Stimulated activated naive CD8-positive, alpha-beta T cell treated with anti-CD3 and anti-CD28 coated beads, Interleukin-15, amount 100 ng/mL, for 72 hours (primary cell): ENCODE data around the gene ABCA3.

Experiments
- ATAC-seq: fragments of 150-1000 bp; cut with Tn5 transposase; 2 replicates; pipeline ENCODE4 v1.10.0; 2021; ENCODE audit warnings: mild to moderate bottlenecking, moderate library complexity
- DNase-seq, 2 donors: peaks; one replicate each; pipeline ENCODE4 v3.0.0; 2021 to 2022
- H3K27ac Mint-ChIP-seq, 2 donors: one replicate each; pipeline ENCODE4 v1.8.0; 2022; ENCODE audit warnings: mild to moderate bottlenecking in 2 of 2, mixed read lengths in 2 of 2, moderate library complexity in 2 of 2
- H3K27me3 Mint-ChIP-seq: one replicate; pipeline ENCODE4 v1.8.0; 2022; ENCODE audit warnings: mixed read lengths
- H3K4me1 Mint-ChIP-seq: one replicate; pipeline ENCODE4 v1.8.0; 2022; ENCODE audit warnings: mild to moderate bottlenecking, mixed read lengths
- H3K4me3 Mint-ChIP-seq, 2 donors: one replicate each; pipeline ENCODE4 v1.8.0; 2022; ENCODE audit warnings: mild to moderate bottlenecking in 2 of 2, mixed read lengths in 2 of 2, moderate library complexity in 1 of 2
- H3K9me3 Mint-ChIP-seq, 2 donors: one replicate each; pipeline ENCODE4 v1.8.0; 2022; ENCODE audit warnings: mixed read lengths in 2 of 2

Gene ABCA3

DNA sequence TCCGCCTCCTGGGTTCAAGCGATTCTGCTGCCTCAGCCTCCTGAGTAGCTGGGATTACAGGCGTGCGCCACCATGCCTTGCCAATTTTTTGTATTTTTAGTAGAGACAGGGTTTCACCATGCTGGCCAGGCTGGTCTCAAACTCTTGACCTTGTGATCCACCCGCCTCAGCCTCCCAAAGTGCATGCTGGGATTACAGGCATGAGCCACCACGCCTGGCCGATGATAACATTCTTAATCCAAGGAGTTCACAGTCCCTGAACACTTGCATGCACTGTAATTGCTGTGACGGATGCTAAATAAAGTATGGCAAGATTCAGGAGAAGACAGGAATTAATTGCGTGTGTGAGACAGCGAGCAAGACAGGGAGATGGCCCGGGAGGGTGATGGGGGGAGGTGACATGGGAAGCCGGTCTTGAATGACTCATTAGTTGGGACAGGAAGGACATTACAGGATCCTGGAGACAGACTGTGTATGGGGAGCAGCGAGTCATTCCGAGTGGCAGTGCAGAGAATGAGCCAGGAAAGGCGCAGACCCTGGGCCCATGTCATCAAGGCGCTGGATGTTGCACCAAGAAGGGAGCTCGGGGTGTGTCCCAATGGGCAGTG, 6.7 kb downstream of the ABCA3 start:
- no peak overlapping the region for H3K4me3 Mint-ChIP-seq
- peaks cover 17% of the 10 kb centered on the region for H3K27me3 Mint-ChIP-seq
- H3K27ac Mint-ChIP-seq = no peak overlapping the region
- H3K9me3 Mint-ChIP-seq = no peaks in the 10 kb centered on the region
- no peak for ATAC-seq
- DNase-seq = no peak
- H3K4me1 Mint-ChIP-seq = peaks cover 18% of the 10 kb centered on the region

- Mint-ChIP-seq H3K9me3 (no peaks in the 10 kb centered on the region), H3K27me3 (peaks cover 17% of the 10 kb centered on the region), H3K4me3 (no peak overlapping the region), H3K27ac (no peak overlapping the region), H3K4me1 (peaks cover 11% of the 10 kb centered on the region)
- no peak for DNase-seq
- no peak for ATAC-seq
Measured at GRCh38 chr16:2333231-2333630, 7.3 kb downstream of the ABCA3 start.

DNA sequence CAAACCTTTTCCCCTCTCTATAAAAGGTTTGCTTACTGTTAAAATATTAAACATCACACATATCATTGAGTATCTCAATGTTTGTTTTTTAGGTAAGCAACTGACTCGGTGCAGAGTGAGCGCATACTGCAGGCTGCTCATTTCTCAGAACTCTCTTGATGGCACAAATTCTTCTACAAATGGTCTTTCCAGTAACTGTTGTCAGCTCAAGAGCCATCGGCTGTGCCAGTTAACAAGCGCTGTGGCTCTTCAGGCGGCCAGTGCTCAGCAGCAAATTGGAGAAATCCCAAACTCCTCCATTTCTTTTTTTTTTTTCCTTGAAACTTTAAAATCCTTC, 8.6 kb downstream of the ABCA3 start:
- peaks cover 6% of the 10 kb centered on the region for H3K4me1 Mint-ChIP-seq
- no peak for DNase-seq
- no peak for ATAC-seq
- no peaks in the 10 kb centered on the region for H3K9me3 Mint-ChIP-seq
- no peak overlapping the region for H3K27ac Mint-ChIP-seq
- H3K27me3 Mint-ChIP-seq = peaks cover 17% of the 10 kb centered on the region
- H3K4me3 Mint-ChIP-seq = no peak overlapping the region

GRCh38 chr16:2331199-2331930, 9.2 kb downstream of the ABCA3 start:
- H3K27ac Mint-ChIP-seq = no peak overlapping the region
- DNase-seq = no peak
- H3K27me3 Mint-ChIP-seq = peaks cover 17% of the 10 kb centered on the region
- no peak overlapping the region for H3K4me3 Mint-ChIP-seq
- H3K9me3 Mint-ChIP-seq = no peaks in the 10 kb centered on the region
- ATAC-seq = no peak
- peaks cover 6% of the 10 kb centered on the region for H3K4me1 Mint-ChIP-seq

GRCh38 chr16:2329532-2329931, 11.0 kb downstream of the ABCA3 start:
- Mint-ChIP-seq H3K9me3 (no peaks in the 10 kb centered on the region), H3K27me3 (peaks cover 17% of the 10 kb centered on the region), H3K4me1 (no peaks in the 10 kb centered on the region), H3K4me3 (no peak overlapping the region), H3K27ac (no peak overlapping the region)
- ATAC-seq = no peak
- no peak for DNase-seq

DNA sequence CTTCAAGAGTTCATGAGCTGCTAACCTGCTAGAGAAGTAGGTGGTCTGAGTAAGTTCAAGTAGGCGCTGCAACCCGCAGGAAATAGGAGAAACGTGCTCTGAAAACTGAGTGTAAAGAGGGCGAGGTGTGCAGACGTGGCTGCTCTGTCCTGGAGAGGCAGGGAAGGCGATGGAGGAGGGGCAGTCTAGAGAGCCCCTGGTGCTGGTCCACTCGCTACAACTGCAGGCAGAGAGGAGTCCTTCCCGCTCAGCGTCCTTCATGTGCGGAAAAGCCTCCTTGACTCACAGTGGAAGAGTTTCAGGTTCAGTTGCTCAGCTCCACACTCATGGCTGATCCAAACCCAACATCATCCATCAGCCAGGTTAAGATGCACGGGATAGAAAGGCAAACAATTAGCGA, 12.1 kb downstream of the ABCA3 start:
- no peak overlapping the region for H3K4me3 Mint-ChIP-seq
- peaks cover 17% of the 10 kb centered on the region for H3K27me3 Mint-ChIP-seq
- no peak overlapping the region for H3K27ac Mint-ChIP-seq
- ATAC-seq = no peak
- no peaks in the 10 kb centered on the region for H3K9me3 Mint-ChIP-seq
- no peaks in the 10 kb centered on the region for H3K4me1 Mint-ChIP-seq
- no peak for DNase-seq

DNA sequence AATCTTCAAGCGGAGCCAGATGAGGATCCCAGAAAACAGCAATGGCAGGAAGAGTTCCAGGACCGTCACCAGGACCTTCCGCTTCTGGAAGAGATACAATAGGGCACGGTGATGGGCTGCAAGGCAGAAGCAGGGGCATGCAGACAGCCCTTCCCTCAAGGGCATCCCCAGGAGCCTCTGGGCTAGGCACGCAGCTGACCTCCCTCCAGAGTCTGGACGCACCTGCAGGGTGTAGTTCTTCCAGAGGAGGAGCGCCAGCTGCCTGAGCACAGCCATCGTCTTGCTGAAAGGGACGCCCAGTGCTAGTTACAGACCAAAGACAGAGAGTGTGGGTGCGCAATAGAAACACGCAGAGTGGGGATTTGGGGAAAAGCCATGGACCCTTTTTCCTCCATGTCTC, 14.3 kb downstream of the ABCA3 start:
- Mint-ChIP-seq H3K4me3 (no peak overlapping the region), H3K27me3 (peaks cover 2% of the 10 kb centered on the region), H3K27ac (no peak overlapping the region), H3K4me1 (no peaks in the 10 kb centered on the region), H3K9me3 (no peaks in the 10 kb centered on the region)
- DNase-seq (no peak), ATAC-seq (no peak)

DNA sequence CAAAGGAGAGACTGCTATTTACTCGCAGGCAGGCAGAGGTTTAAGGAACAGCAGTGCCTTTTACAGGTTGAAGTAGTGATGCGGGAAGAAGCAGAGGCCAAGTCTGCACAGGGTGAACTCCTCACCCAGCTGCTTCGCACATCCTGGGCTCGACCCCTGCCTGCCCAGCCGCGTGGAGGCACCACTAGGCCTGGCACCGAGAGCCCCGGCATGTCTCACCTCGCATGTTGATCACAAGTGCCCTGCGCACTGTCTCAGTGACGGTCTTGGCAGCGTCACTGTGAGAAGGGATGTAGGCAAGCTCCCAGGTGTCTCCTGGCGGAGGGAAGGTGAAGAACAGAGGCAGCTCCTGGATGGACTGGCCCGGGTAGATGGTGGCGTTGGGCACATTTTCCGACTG, 14.7 kb downstream of the ABCA3 start:
- no peaks in the 10 kb centered on the region for H3K27me3 Mint-ChIP-seq
- H3K9me3 Mint-ChIP-seq = no peaks in the 10 kb centered on the region
- DNase-seq = no peak
- no peak overlapping the region for H3K4me3 Mint-ChIP-seq
- no peak overlapping the region for H3K27ac Mint-ChIP-seq
- no peak for ATAC-seq
- H3K4me1 Mint-ChIP-seq = no peaks in the 10 kb centered on the region

DNA sequence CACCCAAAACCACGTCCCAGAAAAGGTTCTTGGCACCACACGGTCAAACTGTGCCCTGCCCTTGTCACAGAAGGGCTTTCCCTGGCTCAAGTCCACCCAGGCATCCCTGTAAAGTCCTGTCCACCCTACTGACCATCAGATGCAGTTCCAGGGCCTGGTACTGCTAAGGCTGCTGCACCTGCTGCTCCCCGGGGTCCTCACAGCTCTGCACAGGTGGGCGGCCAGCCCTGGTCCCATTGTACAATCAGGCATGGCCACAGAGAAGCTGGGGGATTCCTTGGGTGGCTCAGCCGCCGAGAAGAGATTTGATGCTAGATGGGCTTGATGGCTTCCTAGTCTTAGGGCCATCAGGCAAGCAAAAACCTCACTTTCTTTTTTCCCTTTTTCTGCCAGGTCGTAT, 15.3 kb downstream of the ABCA3 start:
- no peaks in the 10 kb centered on the region for H3K4me1 Mint-ChIP-seq
- ATAC-seq (no peak), DNase-seq (no peak)
- no peak overlapping the region for H3K4me3 Mint-ChIP-seq
- no peaks in the 10 kb centered on the region for H3K9me3 Mint-ChIP-seq
- H3K27me3 Mint-ChIP-seq = no peaks in the 10 kb centered on the region
- H3K27ac Mint-ChIP-seq = no peak overlapping the region

GRCh38 chr16:2324296-2324859, 16.1 kb downstream of the ABCA3 start:
- no peaks in the 10 kb centered on the region for H3K27me3 Mint-ChIP-seq
- H3K9me3 Mint-ChIP-seq = no peaks in the 10 kb centered on the region
- H3K4me1 Mint-ChIP-seq = no peaks in the 10 kb centered on the region
- H3K27ac Mint-ChIP-seq = no peak overlapping the region
- ATAC-seq (no peak), DNase-seq (no peak)
- no peak overlapping the region for H3K4me3 Mint-ChIP-seq

GRCh38 chr16:2323701-2324100, 16.8 kb downstream of the ABCA3 start:
- Mint-ChIP-seq H3K27me3 (no peaks in the 10 kb centered on the region), H3K4me3 (no peak overlapping the region), H3K27ac (no peak overlapping the region), H3K4me1 (no peaks in the 10 kb centered on the region), H3K9me3 (no peaks in the 10 kb centered on the region)
- no peak for ATAC-seq
- no peak for DNase-seq

GRCh38 chr16:2319606-2320005, 20.9 kb downstream of the ABCA3 start:
- Mint-ChIP-seq H3K27ac (no peak overlapping the region), H3K9me3 (no peaks in the 10 kb centered on the region), H3K4me1 (no peaks in the 10 kb centered on the region), H3K27me3 (no peaks in the 10 kb centered on the region), H3K4me3 (no peak overlapping the region)
- no peak for DNase-seq
- no peak for ATAC-seq

- Mint-ChIP-seq H3K4me3 (no peak overlapping the region), H3K27ac (no peak overlapping the region), H3K4me1 (no peaks in the 10 kb centered on the region), H3K27me3 (no peaks in the 10 kb centered on the region), H3K9me3 (no peaks in the 10 kb centered on the region)
- no peak for DNase-seq
- ATAC-seq = no peak
Measured at GRCh38 chr16:2317231-2318020, 23.1 kb downstream of the ABCA3 start.

DNA sequence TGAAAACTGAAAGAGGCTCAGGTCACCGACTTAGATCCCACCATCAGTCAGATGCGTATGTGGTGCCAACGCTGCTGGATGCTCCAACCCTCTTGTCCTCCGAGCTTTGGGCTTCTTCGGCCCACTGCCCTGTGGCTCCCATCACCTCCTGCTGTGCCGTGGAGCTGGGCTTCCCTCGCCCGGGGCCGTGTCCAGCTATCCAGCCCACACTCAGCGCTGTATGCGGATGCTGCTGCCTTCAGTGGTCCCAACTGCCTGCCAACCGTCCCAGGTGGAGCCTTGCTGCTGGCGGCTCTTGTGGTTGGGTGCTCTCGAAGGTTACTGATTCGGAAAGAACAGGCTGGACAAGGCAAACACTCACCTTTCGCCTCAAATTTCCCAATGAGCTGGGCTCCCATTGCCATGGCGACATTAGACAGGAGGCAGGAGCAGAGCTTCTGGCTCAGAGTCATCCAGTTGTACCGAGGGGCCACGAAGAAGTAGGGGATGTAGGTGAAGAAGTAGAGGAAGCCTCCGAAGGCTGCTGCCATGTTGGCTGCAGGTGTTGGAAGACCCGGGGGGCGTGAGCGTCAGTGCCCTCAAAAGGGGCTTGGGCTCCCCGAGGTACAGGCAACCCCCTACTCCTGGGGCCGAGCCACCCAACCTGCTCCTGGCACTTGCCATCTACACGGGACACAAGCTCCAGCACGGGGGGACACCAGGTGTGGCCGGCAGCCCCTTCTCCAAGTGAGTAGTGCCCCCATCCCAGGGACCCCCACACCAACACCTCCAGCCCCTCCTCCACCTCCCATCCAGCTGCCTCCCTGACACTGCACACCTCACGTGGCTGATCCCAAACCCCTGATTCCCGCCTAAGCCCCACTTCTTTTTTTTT, 32.2 kb downstream of the ABCA3 start:
- ATAC-seq (no peak), DNase-seq (no peak)
- H3K27me3 Mint-ChIP-seq = no peaks in the 10 kb centered on the region
- no peak overlapping the region for H3K4me3 Mint-ChIP-seq
- H3K4me1 Mint-ChIP-seq = no peaks in the 10 kb centered on the region
- no peak overlapping the region for H3K27ac Mint-ChIP-seq
- H3K9me3 Mint-ChIP-seq = no peaks in the 10 kb centered on the region

DNA sequence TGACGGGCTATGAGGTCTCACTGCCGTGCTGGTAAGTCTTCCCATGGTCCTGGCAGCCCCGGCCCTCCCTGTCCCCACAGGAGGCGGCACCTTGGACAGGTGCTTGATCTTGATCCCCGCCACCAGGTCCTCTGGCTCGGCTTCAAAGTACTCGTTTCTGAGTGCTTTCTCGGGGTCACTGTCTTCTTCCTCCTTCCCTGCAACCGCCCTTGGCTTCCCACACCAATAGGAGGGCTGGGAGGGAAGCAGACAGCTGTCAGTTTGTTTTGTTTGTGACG, 40.7 kb downstream of the ABCA3 start:
- no peak for DNase-seq
- Mint-ChIP-seq H3K4me3 (no peak overlapping the region), H3K4me1 (peaks cover 11% of the 10 kb centered on the region), H3K27me3 (no peaks in the 10 kb centered on the region), H3K9me3 (no peaks in the 10 kb centered on the region), H3K27ac (no peak overlapping the region)
- ATAC-seq = no peak
